OCI-LY1 (cell line): ENCODE data around the gene IL7R.

Experiments
- EZH2 ChIP-seq: fragments of 200-600 bp; sonication (generic), shearing (Covaris generic); IDR thresholded peaks from 2 replicates; pipeline ENCODE4 v1.8.0; 2017; ENCODE audit warnings: borderline replicate concordance, mixed run types, mild to moderate bottlenecking, antibody characterized with exemption, low read length, moderate library complexity, mixed read lengths
- TF ChIP-seq, protein P1 (sequence below): fragments of 200-600 bp; sonication (generic), shearing (Covaris generic); IDR thresholded peaks from 2 replicates; pipeline ENCODE4 v1.5.1; 2017; ENCODE audit warnings: mild to moderate bottlenecking, antibody characterized with exemption, low read length, moderate library complexity, mixed read lengths

DNA sequence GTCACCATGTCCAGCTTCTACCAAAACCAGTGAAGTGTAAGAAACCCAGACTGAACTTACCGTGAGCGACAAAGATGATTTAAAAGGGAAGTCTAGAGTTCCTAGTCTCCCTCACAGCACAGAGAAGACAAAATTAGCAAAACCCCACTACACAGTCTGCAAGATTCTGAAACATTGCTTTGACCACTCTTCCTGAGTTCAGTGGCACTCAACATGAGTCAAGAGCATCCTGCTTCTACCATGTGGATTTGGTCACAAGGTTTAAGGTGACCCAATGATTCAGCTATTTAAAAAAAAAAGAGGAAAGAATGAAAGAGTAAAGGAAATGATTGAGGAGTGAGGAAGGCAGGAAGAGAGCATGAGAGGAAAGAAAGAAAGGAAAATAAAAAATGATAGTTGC lies 19.8 kb downstream of the IL7R start:
- TF ChIP-seq, protein P1, sequence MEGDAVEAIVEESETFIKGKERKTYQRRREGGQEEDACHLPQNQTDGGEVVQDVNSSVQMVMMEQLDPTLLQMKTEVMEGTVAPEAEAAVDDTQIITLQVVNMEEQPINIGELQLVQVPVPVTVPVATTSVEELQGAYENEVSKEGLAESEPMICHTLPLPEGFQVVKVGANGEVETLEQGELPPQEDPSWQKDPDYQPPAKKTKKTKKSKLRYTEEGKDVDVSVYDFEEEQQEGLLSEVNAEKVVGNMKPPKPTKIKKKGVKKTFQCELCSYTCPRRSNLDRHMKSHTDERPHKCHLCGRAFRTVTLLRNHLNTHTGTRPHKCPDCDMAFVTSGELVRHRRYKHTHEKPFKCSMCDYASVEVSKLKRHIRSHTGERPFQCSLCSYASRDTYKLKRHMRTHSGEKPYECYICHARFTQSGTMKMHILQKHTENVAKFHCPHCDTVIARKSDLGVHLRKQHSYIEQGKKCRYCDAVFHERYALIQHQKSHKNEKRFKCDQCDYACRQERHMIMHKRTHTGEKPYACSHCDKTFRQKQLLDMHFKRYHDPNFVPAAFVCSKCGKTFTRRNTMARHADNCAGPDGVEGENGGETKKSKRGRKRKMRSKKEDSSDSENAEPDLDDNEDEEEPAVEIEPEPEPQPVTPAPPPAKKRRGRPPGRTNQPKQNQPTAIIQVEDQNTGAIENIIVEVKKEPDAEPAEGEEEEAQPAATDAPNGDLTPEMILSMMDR: no peak
- TF ChIP-seq EZH2: no peak
